NCI-H82 treated with DMSO at 0.1 percent for 48 hours (cell line): Measurements from ENCODE around the gene OR51E1.

Experiments
- DNase-seq: peaks from one replicate; lab custom pipeline; 2025; ENCODE audit not compliant: unreplicated experiment; lab: John Stamatoyannopoulos, UW

OR51E1 gene

DNA sequence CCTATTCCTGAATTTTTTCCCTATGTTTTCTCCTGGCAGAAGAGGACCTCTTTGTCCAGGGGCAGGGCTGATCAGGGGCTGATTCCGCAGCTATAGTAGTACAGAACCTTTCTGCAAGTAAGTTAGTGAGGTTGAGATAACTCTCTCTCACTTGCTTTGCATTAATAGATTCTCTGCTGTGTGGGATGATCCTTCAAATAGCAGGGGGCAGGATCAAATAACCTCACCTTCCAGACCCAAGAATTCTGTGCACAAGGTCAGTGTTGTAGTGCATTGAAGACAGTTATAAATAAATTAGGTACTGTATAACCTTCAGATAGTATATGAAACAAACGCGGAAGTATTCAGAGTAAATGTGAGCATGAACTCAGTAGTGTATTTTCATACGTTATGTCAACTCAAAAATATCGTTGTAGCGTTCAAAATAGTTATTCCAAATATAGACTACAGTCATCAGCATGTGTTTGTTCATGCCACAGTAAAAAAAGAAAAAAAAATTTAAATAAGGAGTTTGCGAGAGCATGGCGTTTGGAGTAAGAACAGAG is 61.1 kb downstream of the OR51E1 start:
- DNase-seq: no peak
